Measurements from ENCODE around the gene OPCML.

Gene OPCML

GRCh38 chr11:133503776-133504175, 28.5 kb downstream of the OPCML start:
- DNase-seq (ENCODE audit: low read depth in 1 of 2, low spot score in 1 of 2): no peak

- no peak for DNase-seq (ENCODE audit: low read depth in 1 of 2, low spot score in 1 of 2)
Measured at GRCh38 chr11:133503236-133503635, 29.1 kb downstream of the OPCML start.

GRCh38 chr11:133501643-133502539, 30.4 kb downstream of the OPCML start:
- DNase-seq (ENCODE audit: low read depth in 1 of 2, low spot score in 1 of 2): no peak

- no peak for DNase-seq (ENCODE audit: low read depth in 1 of 2, low spot score in 1 of 2)
Measured at GRCh38 chr11:133500936-133501335, 31.4 kb downstream of the OPCML start.

GRCh38 chr11:133500435-133500834, 31.9 kb downstream of the OPCML start:
- DNase-seq (ENCODE audit: low read depth in 1 of 2, low spot score in 1 of 2): no peak

- no peak for DNase-seq (ENCODE audit: low read depth in 1 of 2, low spot score in 1 of 2)
Measured at GRCh38 chr11:133498969-133499368, 33.3 kb downstream of the OPCML start.

- DNase-seq (ENCODE audit: low read depth in 1 of 2, low spot score in 1 of 2): no peak
Measured at GRCh38 chr11:133497477-133498140, 34.7 kb downstream of the OPCML start.

GRCh38 chr11:133492895-133493294, 39.4 kb downstream of the OPCML start:
- DNase-seq (ENCODE audit: low read depth in 1 of 2, low spot score in 1 of 2): no peak

- DNase-seq (ENCODE audit: low read depth in 1 of 2, low spot score in 1 of 2): no peak
Measured at GRCh38 chr11:133491680-133492383, 40.5 kb downstream of the OPCML start.

GRCh38 chr11:133480722-133481121, 51.6 kb downstream of the OPCML start:
- no peak for DNase-seq (ENCODE audit: low read depth in 1 of 2, low spot score in 1 of 2)

GRCh38 chr11:133479209-133479608, 53.1 kb downstream of the OPCML start:
- DNase-seq (ENCODE audit: low read depth in 1 of 2, low spot score in 1 of 2): no peak

- DNase-seq (ENCODE audit: low read depth in 1 of 2, low spot score in 1 of 2): no peak
Measured at GRCh38 chr11:133477251-133477625, 55.1 kb downstream of the OPCML start.

GRCh38 chr11:133476570-133477250, 55.6 kb downstream of the OPCML start:
- no peak for DNase-seq (ENCODE audit: low read depth in 1 of 2, low spot score in 1 of 2)

- DNase-seq (ENCODE audit: low read depth in 1 of 2, low spot score in 1 of 2): no peak
Measured at GRCh38 chr11:133474461-133474860, 57.8 kb downstream of the OPCML start.

- no peak for DNase-seq (ENCODE audit: low read depth in 1 of 2, low spot score in 1 of 2)
Measured at GRCh38 chr11:133467686-133468085, 64.6 kb downstream of the OPCML start.

- no peak for DNase-seq (ENCODE audit: low read depth in 1 of 2, low spot score in 1 of 2)
Measured at GRCh38 chr11:133443206-133443747, 89.0 kb downstream of the OPCML start.

- DNase-seq (ENCODE audit: low read depth in 1 of 2, low spot score in 1 of 2): no peak
Measured at GRCh38 chr11:133441964-133442660, 90.2 kb downstream of the OPCML start.

GRCh38 chr11:133425992-133426391, 106.3 kb downstream of the OPCML start:
- no peak for DNase-seq (ENCODE audit: low read depth in 1 of 2, low spot score in 1 of 2)

GRCh38 chr11:133425245-133425644, 107.1 kb downstream of the OPCML start:
- no peak for DNase-seq (ENCODE audit: low read depth in 1 of 2, low spot score in 1 of 2)

GRCh38 chr11:133418218-133418617, 114.1 kb downstream of the OPCML start:
- DNase-seq (ENCODE audit: low read depth in 1 of 2, low spot score in 1 of 2): no peak

Measured in activated CD4-positive, alpha-beta T cell treated with anti-CD3 and anti-CD28 coated beads, Interleukin-2, amount 50 U/mL, for 24 hours (primary cell).